ENCODE measurements around the gene ZSCAN30. TPM values are rescaled to one million over a fixed set of nuclear protein-coding genes. Genes with fewer than 3 reads are reported as not detected.

Gene ZSCAN30
- total RNA-seq, 3 donors from 2014 or later: 5.0 to 8.5 (median 5.1) TPM

GRCh38 chr18:35296060-35296459 is 6.0 kb upstream of the ZSCAN30 start:
- Mint-ChIP-seq H3K27me3 (ENCODE audit: low read depth) (no peaks in the 10 kb centered on the region), H3K36me3 (ENCODE audit: insufficient read depth) (peaks cover 68% of the 10 kb centered on the region), H3K4me3 (no peak overlapping the region), H3K4me1 (ENCODE audit: low read depth) (peaks cover 36% of the 10 kb centered on the region), H3K9me3 (peaks cover 27% of the 10 kb centered on the region)
- no peak for DNase-seq
- ATAC-seq: no peak

- ATAC-seq: no peak
- Mint-ChIP-seq H3K4me3 (peak overlapping the region; percentile 99), H3K36me3 (ENCODE audit: insufficient read depth) (peaks cover 34% of the 10 kb centered on the region), H3K4me1 (ENCODE audit: low read depth) (peaks cover 57% of the 10 kb centered on the region), H3K9me3 (peaks cover 5% of the 10 kb centered on the region), H3K27me3 (ENCODE audit: low read depth) (no peaks in the 10 kb centered on the region)
- no peak for DNase-seq
Observed at GRCh38 chr18:35291166-35291565, 1.1 kb upstream of the ZSCAN30 start.

- ATAC-seq (peak; percentile 19 to 37), DNase-seq (no peak)
- H3K9me3 Mint-ChIP-seq: no peaks in the 10 kb centered on the region
- peaks cover 21% of the 10 kb centered on the region for H3K36me3 Mint-ChIP-seq (ENCODE audit: insufficient read depth)
- H3K4me3 Mint-ChIP-seq: peak overlapping the region; percentile 99
- H3K27me3 Mint-ChIP-seq (ENCODE audit: low read depth): no peaks in the 10 kb centered on the region
- H3K4me1 Mint-ChIP-seq (ENCODE audit: low read depth): peaks cover 51% of the 10 kb centered on the region
Observed at GRCh38 chr18:35289727-35290093, 319 bp downstream of the ZSCAN30 start.

DNA sequence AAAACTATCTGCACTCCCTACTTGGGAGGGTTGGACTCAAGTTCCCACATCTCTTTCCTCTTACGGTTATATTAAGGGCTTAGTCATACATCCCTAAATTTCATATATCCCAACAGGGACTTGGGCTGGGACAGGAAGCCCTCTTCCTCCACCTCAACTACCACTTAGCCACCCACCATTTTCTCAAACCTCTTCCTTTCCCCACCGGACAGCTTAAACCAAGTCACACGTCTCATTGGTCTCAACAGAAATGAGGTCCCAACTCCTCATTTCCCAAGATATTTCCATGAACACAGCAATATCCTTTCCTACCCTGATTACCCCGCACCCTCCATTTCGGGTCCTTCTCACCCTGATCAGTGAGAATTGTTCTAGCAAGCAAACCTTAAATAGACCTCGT is 736 bp downstream of the ZSCAN30 start:
- DNase-seq: no peak
- peak overlapping the region; percentile 99 for H3K4me3 Mint-ChIP-seq
- no peak for ATAC-seq
- peaks cover 48% of the 10 kb centered on the region for H3K4me1 Mint-ChIP-seq (ENCODE audit: low read depth)
- no peaks in the 10 kb centered on the region for H3K9me3 Mint-ChIP-seq
- no peaks in the 10 kb centered on the region for H3K27me3 Mint-ChIP-seq (ENCODE audit: low read depth)
- peaks cover 18% of the 10 kb centered on the region for H3K36me3 Mint-ChIP-seq (ENCODE audit: insufficient read depth)

GRCh38 chr18:35284841-35285240 is 5.2 kb downstream of the ZSCAN30 start:
- Mint-ChIP-seq H3K27me3 (ENCODE audit: low read depth) (no peaks in the 10 kb centered on the region), H3K9me3 (no peaks in the 10 kb centered on the region), H3K4me3 (no peak overlapping the region), H3K4me1 (ENCODE audit: low read depth) (peaks cover 19% of the 10 kb centered on the region), H3K36me3 (ENCODE audit: insufficient read depth) (peaks cover 9% of the 10 kb centered on the region)
- DNase-seq (no peak), ATAC-seq (no peak)

DNA sequence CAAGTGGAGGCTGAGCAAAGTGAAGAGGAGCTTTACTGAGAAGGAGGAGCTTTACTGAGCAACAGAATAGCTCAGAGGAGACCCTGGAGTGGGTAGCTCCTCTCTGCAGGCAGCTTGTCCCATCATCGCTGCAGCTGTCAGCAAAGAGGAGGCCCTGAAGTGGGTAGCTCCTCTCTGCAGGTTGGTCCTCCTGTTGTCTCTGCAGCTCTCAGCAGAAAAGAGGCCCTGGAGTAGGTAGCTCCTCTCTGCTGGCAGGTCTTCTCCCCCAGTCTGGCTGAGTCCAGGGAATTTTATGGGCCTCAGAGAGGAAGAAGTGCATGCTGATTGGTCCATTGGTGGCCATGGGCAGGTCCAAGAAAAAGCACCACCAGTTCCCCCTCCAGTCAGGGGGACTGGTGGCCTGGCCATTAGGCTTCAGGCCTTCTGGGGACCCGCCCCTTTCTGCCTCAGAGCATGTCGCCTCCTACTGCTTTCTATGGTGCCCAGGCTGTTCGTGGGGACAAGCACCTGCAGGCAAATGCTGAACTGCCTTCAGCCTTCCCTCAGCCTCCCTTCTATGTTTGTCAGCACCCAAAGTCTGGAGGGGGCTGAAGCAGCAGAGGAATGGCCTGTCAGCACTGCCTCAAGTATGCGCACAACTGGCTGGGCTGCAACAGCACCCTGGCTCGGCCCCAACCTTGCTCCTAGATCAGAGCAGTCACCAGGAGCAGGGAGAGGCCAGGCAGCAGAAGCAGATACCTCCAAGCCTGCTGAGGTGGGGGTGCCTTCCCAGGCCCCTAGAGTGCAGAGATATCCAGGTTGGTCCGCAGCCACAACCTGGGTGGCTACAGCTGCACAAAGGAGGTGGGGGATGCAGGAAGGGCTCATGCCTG is 5.9 kb downstream of the ZSCAN30 start:
- Mint-ChIP-seq H3K4me3 (no peak overlapping the region), H3K27me3 (ENCODE audit: low read depth) (no peaks in the 10 kb centered on the region), H3K9me3 (peaks cover 3% of the 10 kb centered on the region), H3K4me1 (ENCODE audit: low read depth) (peaks cover 12% of the 10 kb centered on the region), H3K36me3 (ENCODE audit: insufficient read depth) (peaks cover 11% of the 10 kb centered on the region)
- DNase-seq (no peak), ATAC-seq (no peak)

DNA sequence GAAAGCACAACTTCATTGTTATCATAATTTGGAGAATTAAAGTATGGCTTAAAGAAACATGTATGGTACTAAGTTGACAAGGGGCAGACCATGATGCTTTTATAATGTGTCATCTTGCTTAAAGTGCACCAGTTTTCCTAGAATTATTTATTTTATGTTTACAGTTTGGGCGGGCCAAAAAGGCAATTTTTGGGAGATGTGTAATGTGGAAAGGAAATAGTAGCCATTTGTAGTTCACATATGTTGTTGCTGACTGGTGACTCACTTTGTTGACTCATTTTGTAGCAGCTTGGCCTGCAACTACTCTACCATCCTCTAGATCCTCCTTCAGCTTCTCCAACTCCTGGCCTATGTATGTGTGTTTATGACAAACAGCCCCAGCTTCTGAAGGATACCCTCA is 7.7 kb downstream of the ZSCAN30 start:
- peaks cover 13% of the 10 kb centered on the region for H3K36me3 Mint-ChIP-seq (ENCODE audit: insufficient read depth)
- ATAC-seq: no peak
- no peak overlapping the region for H3K4me3 Mint-ChIP-seq
- DNase-seq: no peak
- H3K4me1 Mint-ChIP-seq (ENCODE audit: low read depth): peaks cover 8% of the 10 kb centered on the region
- H3K27me3 Mint-ChIP-seq (ENCODE audit: low read depth): no peaks in the 10 kb centered on the region
- H3K9me3 Mint-ChIP-seq: peaks cover 5% of the 10 kb centered on the region

- no peak overlapping the region for H3K4me3 Mint-ChIP-seq
- no peaks in the 10 kb centered on the region for H3K27me3 Mint-ChIP-seq (ENCODE audit: low read depth)
- ATAC-seq (no peak), DNase-seq (no peak)
- peaks cover 13% of the 10 kb centered on the region for H3K36me3 Mint-ChIP-seq (ENCODE audit: insufficient read depth)
- peaks cover 5% of the 10 kb centered on the region for H3K9me3 Mint-ChIP-seq
- peaks cover 8% of the 10 kb centered on the region for H3K4me1 Mint-ChIP-seq (ENCODE audit: low read depth)
Observed at GRCh38 chr18:35278969-35279368, 11.1 kb downstream of the ZSCAN30 start.

GRCh38 chr18:35278085-35278484 is 11.9 kb downstream of the ZSCAN30 start:
- no peak for ATAC-seq

GRCh38 chr18:35277633-35278032 is 12.4 kb downstream of the ZSCAN30 start:
- DNase-seq (no peak), ATAC-seq (peak in 1 of 2 donors; percentile 52)
- Mint-ChIP-seq H3K9me3 (peaks cover 5% of the 10 kb centered on the region), H3K4me3 (no peak overlapping the region), H3K27me3 (ENCODE audit: low read depth) (no peaks in the 10 kb centered on the region), H3K36me3 (ENCODE audit: insufficient read depth) (peaks cover 8% of the 10 kb centered on the region), H3K4me1 (ENCODE audit: low read depth) (peaks cover 8% of the 10 kb centered on the region)

More at GRCh38 chr18:35278085-35278484, 11.9 kb downstream of the ZSCAN30 start:
- Mint-ChIP-seq H3K4me3 (no peak overlapping the region), H3K36me3 (ENCODE audit: insufficient read depth) (peaks cover 11% of the 10 kb centered on the region), H3K27me3 (ENCODE audit: low read depth) (no peaks in the 10 kb centered on the region), H3K4me1 (ENCODE audit: low read depth) (peaks cover 8% of the 10 kb centered on the region), H3K9me3 (peaks cover 5% of the 10 kb centered on the region)
- no peak for DNase-seq

DNA sequence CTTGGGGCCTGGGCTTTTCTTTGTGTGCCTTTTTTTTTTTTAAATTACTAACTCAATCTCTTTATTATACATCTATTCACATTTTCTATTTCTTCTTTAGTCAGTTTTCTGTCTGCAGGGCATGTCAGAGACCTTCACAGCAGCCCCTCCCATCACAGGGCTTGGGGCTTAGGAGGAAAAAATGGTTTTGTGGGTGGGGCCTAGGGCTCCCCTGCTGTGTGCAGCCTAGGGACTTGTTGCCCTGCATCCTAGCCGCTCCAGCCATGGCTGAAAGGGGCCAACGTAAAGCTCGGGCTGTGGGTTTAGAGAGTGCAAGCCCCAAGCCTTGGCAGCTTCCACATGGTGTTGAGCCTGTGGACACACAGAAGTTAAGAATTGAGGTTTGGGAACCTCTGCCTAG is 13.8 kb downstream of the ZSCAN30 start:
- ATAC-seq (no peak), DNase-seq (no peak)
- Mint-ChIP-seq H3K36me3 (ENCODE audit: insufficient read depth) (peaks cover 6% of the 10 kb centered on the region), H3K9me3 (peaks cover 5% of the 10 kb centered on the region), H3K4me1 (ENCODE audit: low read depth) (peaks cover 8% of the 10 kb centered on the region), H3K27me3 (ENCODE audit: low read depth) (no peaks in the 10 kb centered on the region), H3K4me3 (no peak overlapping the region)

- DNase-seq (no peak), ATAC-seq (no peak)
- no peaks in the 10 kb centered on the region for H3K27me3 Mint-ChIP-seq (ENCODE audit: low read depth)
- H3K4me3 Mint-ChIP-seq: no peak overlapping the region
- H3K36me3 Mint-ChIP-seq (ENCODE audit: insufficient read depth): peaks cover 3% of the 10 kb centered on the region
- H3K9me3 Mint-ChIP-seq: peaks cover 6% of the 10 kb centered on the region
- H3K4me1 Mint-ChIP-seq (ENCODE audit: low read depth): peaks cover 17% of the 10 kb centered on the region
Observed at GRCh38 chr18:35271656-35272055, 18.4 kb downstream of the ZSCAN30 start.

GRCh38 chr18:35268821-35269220 is 21.2 kb downstream of the ZSCAN30 start:
- no peaks in the 10 kb centered on the region for H3K27me3 Mint-ChIP-seq (ENCODE audit: low read depth)
- H3K9me3 Mint-ChIP-seq: peaks cover 6% of the 10 kb centered on the region
- H3K4me1 Mint-ChIP-seq (ENCODE audit: low read depth): peaks cover 27% of the 10 kb centered on the region
- no peak for DNase-seq
- ATAC-seq: no peak
- peak overlapping the region; percentile 86 for H3K4me3 Mint-ChIP-seq
- peaks cover 6% of the 10 kb centered on the region for H3K36me3 Mint-ChIP-seq (ENCODE audit: insufficient read depth)

- Mint-ChIP-seq H3K36me3 (ENCODE audit: insufficient read depth) (peaks cover 7% of the 10 kb centered on the region), H3K9me3 (peaks cover 6% of the 10 kb centered on the region), H3K27me3 (ENCODE audit: low read depth) (no peaks in the 10 kb centered on the region), H3K4me3 (peak overlapping the region; percentile 86), H3K4me1 (ENCODE audit: low read depth) (peaks cover 27% of the 10 kb centered on the region)
- ATAC-seq: no peak
- DNase-seq: peak; percentile 15
Observed at GRCh38 chr18:35267809-35268208, 22.2 kb downstream of the ZSCAN30 start.

GRCh38 chr18:35267161-35267651 is 22.8 kb downstream of the ZSCAN30 start:
- ATAC-seq (peak; percentile 90 to 91), DNase-seq (peak; percentile 70)
- peaks cover 27% of the 10 kb centered on the region for H3K4me1 Mint-ChIP-seq (ENCODE audit: low read depth)
- peaks cover 12% of the 10 kb centered on the region for H3K36me3 Mint-ChIP-seq (ENCODE audit: insufficient read depth)
- H3K9me3 Mint-ChIP-seq: peaks cover 6% of the 10 kb centered on the region
- H3K4me3 Mint-ChIP-seq: peak overlapping the region; percentile 86
- H3K27me3 Mint-ChIP-seq (ENCODE audit: low read depth): no peaks in the 10 kb centered on the region

Measured in activated T-cell treated with anti-CD3 and anti-CD28 coated beads, Interleukin-2, amount 50 U/mL, for 4 hours (primary cell).